ENCODE measurements around the gene LRBA.
A peak's percentile ranks its signal among the peaks of the same experiment; 100 is the strongest.
"Not testable (repeated sequence)": the region's sequence is repeated elsewhere in the genome, so short reads cannot be mapped to it uniquely, and the experiment has no call there.

Gene LRBA

DNA sequence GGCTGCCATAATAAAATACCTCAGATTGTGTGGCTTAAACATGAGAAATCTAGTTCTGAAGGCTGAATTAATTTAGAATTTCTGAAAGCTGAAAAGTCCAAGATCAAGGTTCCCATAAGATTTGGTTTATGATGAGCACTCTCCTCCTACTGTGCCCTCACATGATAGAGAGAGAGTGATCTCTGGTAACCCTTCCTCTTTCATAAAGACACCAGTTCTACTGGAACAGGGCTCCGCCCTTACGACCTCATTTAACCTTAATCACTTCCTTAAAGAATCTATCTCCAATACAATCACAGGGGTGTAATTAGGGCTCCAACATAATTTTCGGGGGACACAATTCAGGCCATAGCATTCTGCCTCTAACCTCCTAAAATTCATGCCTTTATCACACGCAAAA is 627.1 kb downstream of the LRBA start:
- no peak for DNase-seq

DNA sequence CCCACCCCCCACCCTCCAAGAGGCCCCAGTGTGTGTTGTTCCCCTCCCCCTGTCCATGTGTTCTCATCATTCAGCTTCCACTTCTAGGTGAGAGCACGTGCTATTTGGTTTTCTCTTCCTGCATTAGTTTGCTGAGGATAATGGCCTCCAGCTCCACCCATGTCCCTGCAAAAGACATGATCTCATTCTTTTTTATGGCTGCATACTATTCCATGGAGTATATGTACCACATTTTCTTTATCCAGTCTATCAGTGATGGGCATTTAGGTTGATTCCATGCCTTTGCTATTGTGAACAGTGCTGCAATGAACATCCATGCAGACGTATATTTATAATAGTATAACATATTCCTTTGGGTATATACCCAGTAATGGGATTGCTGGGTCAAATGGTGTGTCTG is 628.7 kb downstream of the LRBA start:
- not testable (repeated sequence) for DNase-seq

DNA sequence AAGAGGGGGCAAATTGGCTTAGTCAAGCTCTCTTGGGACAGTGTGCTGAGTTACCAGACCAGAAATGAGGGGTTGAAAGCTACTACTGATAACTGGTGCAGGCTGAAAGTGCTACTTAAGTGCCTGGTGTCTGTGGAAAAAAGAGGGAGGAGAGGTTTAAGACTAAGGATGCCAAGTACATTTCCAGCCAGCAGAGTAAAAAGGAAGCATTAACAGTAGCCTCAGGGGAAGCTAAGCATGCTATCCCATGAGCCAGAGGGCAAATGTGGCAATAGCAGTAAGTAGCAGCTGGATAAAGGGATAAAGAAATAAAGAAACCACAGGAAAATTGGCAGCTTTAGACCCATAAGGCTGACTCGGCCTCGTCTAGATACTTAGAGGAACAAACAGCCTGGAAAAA is 629.5 kb downstream of the LRBA start:
- DNase-seq: peak; percentile 77

DNA sequence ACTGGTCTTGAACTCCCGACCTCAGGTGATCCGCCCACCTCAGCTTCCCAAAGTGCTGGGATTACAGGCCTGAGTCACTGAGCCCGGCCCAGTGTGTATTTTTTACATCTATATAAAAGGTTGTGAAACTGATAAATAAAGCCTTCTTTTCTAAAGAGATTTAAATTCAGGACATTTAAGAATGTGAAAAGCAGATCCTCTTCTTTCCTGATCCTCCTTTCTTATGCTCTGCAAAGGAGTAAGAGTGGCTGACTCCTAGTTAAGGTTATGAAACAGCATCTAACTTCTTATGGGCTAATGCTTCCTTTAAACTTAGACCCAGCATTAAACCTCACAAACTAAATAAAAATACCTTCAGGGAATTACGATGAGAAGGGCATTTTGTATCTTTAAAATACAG is 630.8 kb downstream of the LRBA start:
- no peak for DNase-seq

DNA sequence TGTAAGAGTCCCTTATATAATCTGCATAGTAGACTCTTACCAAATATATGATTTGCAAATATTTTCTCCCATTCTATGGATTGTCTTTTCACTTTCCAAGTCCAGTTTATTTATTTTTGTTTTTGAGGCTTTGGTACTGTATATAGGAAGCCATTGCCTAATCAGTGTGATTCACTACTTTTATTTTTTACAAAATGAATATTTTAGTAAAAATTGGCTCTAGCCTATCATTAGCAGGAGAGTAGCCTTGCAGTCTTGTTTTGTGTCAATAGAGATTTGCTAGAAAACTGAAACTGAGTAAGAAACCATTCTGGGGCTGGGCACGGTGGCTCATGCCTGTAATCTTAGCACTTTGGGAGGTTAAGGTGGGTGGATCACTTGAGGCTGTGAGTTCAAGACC is 633.1 kb downstream of the LRBA start:
- no peak for DNase-seq

GRCh38 chr4:150381609-150382008 is 633.5 kb downstream of the LRBA start:
- DNase-seq: no peak

GRCh38 chr4:150381036-150381435 is 634.0 kb downstream of the LRBA start:
- no peak for DNase-seq

- no peak for DNase-seq
Measured at GRCh38 chr4:150379454-150379853, 635.6 kb downstream of the LRBA start.

DNA sequence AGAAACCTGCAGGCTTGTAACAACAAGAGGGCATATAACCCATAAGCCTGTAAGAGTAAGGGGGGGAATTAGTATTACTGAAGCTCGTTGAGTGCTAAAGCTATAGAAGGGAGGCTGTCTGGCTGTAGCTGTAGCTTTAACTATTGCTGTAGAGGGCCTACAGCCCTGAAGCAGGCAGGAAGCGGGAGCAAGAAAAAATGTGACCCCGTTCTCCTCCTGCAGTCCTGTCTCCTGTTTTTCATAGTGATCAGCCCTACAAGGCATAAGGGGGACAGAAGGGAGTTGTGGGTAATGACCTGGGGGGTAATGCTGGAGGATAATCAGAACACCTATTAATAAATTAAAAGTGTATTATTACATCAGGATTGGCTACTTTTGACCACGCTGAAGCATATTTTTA is 640.1 kb downstream of the LRBA start:
- DNase-seq: no peak

DNA sequence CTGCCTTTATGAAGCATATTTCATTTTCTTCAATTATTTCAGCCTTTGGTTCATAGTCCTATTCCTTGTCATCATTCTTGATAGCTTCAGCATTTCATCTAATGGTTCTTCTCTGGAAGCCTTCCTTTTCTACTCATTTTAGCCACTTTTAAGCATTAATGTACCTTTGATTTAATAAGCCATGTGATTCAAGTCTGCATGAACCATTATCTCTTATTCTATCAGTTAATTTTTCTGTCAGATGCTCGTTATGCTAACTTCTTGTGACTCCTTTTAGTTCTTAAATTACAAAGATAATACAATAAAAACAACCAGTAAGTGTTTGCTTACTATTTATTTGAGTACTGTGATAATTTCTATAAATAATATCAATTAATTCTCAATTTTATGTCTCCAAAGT is 643.2 kb downstream of the LRBA start:
- no peak for DNase-seq

GRCh38 chr4:150369434-150370380 is 645.4 kb downstream of the LRBA start:
- no peak for DNase-seq

- DNase-seq: no peak
Measured at GRCh38 chr4:150368667-150369066, 646.4 kb downstream of the LRBA start.

- DNase-seq: no peak
Measured at GRCh38 chr4:150367326-150367725, 647.8 kb downstream of the LRBA start.

GRCh38 chr4:150366487-150366999 is 648.5 kb downstream of the LRBA start:
- DNase-seq: peak; percentile 96

DNA sequence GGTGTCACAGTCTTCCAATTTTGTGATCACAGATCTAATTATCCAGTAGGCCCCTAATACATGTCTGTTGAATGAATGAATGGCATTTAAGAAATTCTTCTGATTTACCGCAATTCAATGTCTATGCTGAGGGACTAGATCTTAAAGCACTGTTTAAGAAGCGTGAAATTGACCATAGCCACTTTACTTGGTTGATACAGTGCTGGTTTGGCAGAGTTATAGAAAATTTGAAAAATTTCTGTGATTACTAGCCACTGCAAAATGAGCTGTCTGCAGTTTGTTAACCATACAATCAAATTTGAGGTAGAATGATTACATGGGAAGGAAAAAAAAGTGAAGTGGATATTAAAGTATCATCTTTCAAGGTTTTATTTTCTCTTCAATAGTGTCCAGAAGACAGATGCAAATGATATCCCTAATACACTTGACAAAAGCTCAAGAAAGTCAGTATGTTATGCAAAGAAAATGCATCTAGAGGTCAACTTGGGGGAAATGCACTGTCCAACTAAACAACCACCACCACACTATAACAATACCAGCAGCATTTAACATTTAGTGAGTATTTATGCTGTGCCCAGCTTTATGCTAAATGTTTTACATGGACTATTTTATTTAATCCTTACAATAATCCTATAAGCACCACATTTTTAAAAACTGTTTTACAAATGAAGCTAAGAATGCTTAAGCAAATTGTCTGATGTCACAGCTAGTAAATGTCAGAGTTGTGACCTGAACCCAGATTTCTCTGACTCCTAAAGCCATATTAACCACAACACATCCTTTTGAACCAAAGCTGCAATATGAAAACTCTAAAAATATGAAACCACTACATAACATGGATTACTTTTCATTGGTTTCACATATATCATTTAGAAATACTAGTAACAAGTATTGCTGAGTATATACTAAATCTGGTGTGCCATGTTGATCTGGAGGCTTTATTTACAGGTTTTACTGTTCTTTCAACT is 651.1 kb downstream of the LRBA start:
- DNase-seq: peak; percentile 14

- DNase-seq: no peak
Measured at GRCh38 chr4:150358691-150359090, 656.4 kb downstream of the LRBA start.

DNA sequence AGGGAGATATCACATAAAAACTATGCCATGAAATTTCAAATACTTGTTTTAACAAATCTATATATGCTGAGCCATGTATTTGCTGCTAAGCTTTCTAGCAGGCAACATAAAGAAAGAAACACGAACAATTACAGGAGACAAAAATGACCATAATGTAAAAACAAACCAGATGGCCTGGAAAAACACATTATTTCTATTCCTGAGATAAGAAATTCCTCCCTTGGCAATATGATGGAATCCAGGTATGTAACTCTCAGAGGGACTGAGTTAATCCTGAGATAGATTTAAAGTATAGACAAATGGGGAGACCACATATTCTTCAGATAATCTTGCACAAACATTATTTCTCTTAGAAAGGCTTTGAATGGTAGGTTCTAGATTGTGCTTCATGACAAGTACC is 657.3 kb downstream of the LRBA start:
- DNase-seq: no peak

DNA sequence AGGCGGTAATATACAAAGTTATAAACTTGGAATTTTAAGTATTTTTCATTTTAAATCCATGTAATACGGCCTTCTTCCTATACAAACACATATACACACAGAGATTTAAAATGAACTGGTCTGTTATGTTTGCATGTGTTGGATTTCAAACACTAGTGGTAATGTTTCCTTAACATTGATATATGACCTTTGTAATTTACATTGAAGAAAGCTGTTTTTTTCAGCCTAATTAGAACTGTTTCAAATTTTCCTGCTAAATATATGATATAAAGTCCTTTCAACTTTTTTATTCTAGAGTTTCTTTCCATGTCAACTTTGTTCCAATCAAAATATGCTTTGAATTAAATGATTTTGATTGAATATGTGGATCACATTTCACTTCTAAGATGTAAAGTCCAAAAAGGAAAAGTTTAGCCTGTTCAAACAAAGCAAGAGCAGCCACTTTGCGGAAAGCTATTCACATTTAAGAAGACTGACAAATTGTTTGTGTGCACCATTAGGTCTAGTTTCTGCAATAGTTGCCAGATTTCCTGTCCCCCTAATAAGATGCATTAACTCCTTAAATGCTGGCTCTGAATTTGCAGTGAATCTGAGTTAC is 659.1 kb downstream of the LRBA start:
- no peak for DNase-seq

- DNase-seq: no peak
Measured at GRCh38 chr4:150355418-150355817, 659.7 kb downstream of the LRBA start.

- no peak for DNase-seq
Measured at GRCh38 chr4:150354214-150354796, 660.8 kb downstream of the LRBA start.

DNA sequence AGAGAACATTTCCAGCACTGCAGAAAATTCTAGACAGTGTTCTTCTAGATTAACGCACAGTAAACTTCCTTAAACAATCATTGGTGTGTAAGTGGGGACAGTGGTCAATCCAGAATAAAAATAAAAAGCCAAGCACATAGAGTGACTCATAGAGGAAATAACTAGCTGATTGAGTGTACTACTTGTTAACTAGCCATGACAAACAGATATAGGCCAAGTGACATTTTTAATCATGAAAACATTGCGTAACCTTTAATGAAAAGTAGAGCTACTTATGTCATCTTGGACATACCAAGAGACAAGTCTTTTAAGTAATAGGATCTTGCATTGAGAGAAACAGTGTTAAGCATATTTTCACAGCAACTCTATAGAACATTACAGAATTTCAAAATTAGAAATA is 667.0 kb downstream of the LRBA start:
- DNase-seq: no peak

DNA sequence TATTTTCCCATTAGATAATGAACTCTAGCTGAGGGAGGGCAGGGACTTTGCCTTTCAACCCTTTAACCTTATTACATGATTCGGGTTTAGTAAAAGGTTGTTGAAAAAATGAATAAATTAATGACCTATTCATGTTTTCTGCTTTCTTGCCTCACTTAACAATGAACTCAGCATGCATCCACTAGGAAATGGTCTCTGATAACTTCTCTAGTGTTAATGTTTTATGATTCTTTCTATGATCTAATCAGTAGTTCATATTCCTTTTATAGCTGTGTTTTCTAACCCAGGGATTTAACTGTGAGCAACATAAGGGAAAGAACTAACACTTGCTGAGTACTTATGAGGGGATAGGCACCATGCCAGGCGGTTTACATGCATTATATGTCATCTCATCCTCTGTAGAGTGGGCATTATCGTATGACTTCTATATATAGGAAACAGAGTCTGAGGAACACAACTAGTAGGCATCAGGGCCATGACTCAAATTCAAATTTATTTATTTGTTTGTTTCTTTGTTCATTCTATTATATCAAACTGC is 669.8 kb downstream of the LRBA start:
- no peak for DNase-seq
